GM21576 (cell line): ENCODE results near the gene SAYSD1.

Experiments
- ATAC-seq: cut with Tn5 transposase; IDR thresholded peaks from one replicate; pipeline ENCODE4 v1.9.1; 2021; ENCODE audit warnings: mild to moderate bottlenecking, moderate library complexity; ENCODE audit not compliant: unreplicated experiment

The SAYSD1 gene

DNA sequence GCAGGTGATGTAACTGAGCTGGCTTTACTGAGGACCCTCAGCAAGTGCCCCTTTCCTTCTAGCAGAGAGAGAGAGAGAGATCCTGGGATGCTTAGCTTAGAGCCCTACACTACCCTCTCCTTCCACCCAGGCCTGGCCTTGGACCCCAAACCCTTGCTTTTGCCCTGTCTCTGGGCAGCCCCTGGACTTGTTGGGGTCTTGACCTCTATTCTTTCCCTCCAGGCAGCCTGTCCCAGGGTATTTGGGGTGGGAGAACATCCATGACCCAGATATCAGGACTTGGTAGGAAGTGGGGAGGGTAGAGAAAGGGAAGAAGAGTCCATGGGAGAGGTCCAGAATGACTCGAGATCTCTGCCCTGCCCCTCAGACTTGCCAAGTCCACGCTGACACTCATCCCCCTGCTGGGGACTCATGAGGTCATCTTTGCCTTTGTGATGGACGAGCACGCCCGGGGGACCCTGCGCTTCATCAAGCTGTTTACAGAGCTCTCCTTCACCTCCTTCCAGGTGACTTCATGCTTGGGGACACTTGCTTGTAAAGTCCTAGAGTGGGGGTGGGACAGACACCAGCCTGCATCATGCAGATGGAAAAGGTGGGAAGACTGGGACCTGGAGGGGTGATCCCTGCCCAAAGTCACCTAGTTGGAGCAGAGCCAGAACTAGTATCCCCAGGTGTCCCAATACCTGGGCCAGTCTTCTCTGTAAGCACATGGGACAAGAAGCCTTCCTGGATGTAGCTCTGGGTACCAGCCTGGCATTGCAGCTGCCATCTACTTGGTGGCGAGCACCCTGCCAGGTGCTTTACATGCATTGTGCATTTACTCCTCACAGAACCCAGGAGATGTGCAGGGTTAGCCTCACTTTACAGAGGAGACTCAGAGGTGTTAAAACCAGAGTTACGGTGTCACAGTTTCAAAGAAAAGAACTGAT, 35.5 kb downstream of the SAYSD1 start:
- ATAC-seq: no peak

GRCh38 chr6:39078695-39079094, 36.3 kb downstream of the SAYSD1 start:
- ATAC-seq: no peak

DNA sequence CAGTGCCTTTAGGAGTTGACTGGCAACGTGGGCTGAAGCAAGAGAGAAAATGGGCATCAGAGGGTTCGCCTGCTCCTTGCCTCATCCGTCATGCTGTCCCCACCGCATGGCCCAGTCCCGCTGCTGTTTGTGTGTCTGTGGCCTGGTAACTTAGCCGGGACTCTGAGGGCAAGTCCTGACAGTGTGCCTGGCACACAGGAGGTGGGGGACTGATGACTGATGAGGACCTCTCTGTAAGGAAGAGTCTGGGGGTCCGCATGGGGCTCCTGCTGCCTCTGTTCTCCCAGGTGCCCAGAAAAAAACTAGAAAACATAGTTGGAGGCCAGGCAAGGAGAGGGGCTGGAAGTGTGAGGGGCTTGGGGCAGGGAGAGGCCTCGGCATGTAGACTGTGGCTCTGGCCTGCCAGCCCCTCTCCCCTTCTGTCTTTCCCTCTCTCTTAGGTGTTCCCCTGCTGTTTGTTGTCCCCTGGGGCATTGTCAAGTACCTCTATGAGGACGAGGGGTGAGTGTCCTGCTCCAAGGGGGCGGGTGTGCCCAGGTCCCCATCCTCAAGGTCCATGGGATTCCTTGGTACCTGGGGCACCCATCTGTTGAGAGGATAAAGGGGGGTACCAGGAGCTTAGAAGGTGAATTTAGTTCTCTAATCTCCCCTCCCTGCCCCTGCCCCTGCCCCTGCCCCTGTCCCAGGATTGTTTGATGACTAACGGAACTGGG, 36.9 kb downstream of the SAYSD1 start:
- no peak for ATAC-seq

GRCh38 chr6:39076623-39077535, 38.1 kb downstream of the SAYSD1 start:
- no peak for ATAC-seq

GRCh38 chr6:39075807-39076622, 39.0 kb downstream of the SAYSD1 start:
- no peak for ATAC-seq

DNA sequence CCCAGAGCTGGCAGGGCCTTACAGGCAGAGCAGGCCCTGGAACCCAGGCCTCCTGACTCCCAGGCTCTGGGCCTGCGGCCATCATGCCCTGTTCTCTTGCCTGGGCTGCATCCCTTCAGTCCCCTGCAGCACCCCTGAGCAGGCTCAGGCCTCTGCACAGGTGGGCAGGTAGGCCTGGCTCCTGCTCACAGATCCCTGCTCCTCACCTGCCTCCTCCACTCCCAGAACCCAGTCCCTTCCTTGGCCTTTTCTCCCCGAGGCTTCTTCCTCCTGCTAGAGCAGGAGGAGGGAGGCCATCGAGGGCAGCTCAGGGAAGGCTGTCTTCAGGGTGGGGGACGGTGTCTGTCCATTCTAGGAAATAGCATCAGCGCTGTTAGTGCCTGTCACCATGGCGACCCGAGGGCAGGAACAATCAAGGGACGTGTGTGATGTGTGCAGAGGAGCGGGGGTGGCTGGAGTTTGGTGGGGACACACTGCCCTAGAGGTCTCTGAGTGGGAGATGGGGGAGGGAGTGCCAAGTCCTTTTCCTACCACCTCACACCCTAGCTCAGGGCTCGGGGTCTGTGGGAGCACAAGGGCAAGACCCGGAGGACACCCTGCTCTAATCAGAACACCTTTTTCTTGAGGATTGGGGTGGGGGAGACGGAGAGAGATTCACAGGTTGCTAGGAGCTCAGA, 39.8 kb downstream of the SAYSD1 start:
- no peak for ATAC-seq

DNA sequence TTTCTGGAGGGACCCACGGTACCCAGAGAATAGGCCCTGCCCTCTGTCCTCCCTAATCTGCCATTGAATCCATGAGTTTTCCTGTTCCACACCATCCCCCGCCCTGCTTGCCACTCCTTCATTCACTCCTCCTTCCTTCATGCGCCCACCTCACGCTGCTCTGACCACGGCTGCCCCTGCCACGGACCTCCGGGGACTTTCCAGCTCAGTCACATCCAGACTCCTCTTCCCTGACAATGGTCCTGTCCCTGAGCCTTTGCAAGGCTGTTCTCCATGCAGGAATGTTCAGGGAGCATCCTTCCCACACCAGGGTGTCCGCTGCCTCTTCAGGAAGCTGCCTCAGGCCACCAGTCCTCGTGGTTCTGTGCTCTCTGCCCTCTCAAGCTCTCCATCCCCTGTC, 40.5 kb downstream of the SAYSD1 start:
- ATAC-seq: no peak

DNA sequence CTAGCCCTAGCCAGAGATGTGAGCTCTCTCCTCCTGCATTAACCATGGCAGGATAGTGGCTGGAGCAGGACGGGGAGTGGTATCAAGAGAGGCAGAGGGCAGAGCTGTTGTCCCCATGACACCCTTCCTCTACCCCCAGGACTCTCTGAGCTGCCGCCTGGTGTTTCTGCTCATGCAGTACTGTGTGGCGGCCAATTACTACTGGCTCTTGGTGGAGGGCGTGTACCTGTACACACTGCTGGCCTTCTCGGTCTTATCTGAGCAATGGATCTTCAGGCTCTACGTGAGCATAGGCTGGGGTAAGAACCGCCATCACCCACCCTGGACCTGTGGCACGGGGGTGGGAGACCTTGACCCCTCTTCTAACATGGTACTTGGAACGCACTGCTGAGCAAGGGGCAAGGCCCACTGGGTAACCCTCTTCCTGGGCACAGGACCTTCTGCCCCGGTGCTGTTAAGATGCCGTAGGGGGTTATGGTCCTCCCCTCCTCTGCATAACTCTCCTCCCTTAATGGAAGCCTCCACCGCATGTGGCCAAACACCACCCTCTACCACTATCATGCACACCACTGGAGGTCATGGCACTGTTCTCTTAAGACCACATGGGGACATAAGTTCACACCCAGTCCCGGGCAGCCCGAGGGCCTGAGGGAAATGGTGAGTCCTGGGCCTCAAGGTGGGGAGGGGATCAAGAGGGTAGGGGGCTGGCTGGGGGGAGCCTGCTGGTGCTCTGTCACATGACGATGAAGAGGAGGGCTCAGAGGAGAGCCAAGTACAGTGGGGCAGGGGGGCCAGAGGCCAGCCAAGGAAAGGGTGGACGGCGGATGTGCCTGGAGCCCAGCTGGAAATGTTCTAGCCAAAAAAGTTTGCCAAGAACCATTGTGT, 41.3 kb downstream of the SAYSD1 start:
- ATAC-seq: no peak

DNA sequence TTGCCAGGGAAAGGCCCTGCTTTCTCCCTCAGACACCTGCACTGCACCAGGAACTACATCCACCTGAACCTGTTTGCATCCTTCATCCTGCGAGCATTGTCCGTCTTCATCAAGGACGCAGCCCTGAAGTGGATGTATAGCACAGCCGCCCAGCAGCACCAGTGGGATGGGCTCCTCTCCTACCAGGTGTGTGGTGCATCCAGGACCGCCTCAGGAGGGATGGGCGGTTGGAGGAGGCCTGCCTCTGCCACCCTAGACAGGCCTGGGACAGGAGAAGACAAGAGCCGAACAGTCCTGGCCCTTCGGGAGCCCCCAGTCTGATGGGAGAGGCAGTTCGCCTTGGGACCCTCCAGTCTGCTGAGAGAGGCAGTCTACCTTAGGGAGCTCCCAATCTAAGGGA, 42.2 kb downstream of the SAYSD1 start:
- ATAC-seq: no peak

GRCh38 chr6:39068391-39068790, 46.6 kb downstream of the SAYSD1 start:
- ATAC-seq: no peak

- ATAC-seq: no peak
Observed at GRCh38 chr6:39065561-39065960, 49.4 kb downstream of the SAYSD1 start.

- ATAC-seq: no peak
Observed at GRCh38 chr6:39063526-39063925, 51.5 kb downstream of the SAYSD1 start.

GRCh38 chr6:39062014-39062740, 52.8 kb downstream of the SAYSD1 start:
- no peak for ATAC-seq

DNA sequence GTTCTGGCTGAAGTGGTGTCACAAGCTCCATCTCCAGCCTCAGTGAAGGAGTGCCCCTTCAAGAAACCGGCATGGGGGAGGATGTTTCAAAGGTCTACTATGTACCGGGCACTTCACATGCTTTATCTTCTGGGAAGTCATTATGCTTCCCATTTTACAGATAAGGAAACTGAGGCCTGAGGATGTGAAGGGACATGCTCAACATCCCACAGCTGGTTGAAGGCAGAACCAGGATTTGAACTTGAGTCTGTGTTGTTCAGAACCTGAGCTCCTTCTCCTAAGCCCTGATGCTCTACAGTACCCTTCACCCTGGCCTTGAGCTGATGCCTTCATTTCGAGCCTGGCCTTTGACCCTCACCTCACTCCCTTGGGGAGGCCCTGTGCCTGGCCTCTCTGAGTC, 53.4 kb downstream of the SAYSD1 start:
- ATAC-seq: no peak

DNA sequence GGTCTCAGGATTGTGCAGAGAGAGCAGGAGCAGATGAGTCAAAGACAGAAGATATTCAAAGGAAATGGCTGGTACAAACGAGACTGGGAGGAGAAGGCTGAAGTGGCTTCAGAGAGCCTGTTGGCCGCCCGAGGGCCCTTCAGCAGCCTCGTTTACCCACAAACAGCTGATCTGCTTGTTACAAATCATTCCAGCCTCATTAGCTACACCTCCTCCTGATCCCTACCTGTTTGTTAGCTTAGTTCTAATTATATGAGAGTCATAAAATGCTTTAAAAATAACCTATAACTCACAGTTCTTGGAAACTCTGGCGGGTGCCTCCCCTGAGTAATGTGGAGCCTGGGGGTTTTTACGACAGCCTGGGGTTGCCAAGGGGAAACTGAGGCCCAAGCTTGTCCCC, 53.8 kb downstream of the SAYSD1 start:
- ATAC-seq: no peak

GRCh38 chr6:39060467-39061160, 54.4 kb downstream of the SAYSD1 start:
- no peak for ATAC-seq

DNA sequence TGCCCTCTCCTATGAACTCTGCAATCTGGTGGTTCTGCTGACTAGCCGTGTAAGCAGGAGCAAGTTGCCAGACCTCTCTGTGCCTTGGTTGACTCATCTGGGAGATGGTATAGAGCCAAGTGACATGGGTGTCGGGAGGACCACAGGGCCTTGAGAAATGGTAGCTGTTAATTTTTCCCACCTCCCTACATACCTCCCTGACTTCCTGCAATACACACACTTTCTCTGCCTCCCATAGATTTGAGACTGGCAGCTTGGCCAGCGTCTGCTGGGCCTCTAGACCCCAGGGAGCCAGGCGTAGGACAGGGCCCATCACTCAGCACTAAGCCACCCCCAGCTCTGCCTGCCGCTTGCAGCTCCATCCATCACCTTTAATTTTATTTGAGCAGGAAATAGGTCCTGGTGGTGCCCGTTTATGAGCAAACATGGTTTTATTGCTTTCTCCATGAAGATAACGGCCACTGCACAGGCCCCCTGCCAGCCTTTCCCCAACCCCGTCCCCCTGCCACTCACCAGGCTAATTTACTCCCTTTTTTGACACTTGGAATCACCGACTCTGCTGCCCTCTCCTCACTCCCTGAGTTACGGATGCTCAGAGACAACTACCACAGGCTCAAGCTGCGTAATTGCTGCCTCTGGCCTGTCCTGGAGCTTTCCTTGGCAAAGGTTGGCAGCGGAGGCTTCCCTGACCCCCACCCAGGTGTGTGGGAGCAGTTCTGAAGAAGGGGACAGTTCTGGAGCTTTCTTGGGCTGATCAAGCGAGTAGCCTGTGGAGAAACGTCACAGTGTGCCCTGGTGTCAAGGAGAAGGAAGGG, 55.3 kb downstream of the SAYSD1 start:
- no peak for ATAC-seq
